Peyer's patch (tissue), 4 donors: Measurements from ENCODE around the gene PSD4.

Experiments
- CTCF ChIP-seq, 6 experiments: fragments of 450-650 bp in 4 of 6; fragments of 200-600 bp in 2 of 6; sonication (generic) in 1 of 6; IDR thresholded peaks; one replicate each; pipeline ENCODE4 v1.5.1; 2017 to 2019; ENCODE audit warnings: antibody characterized with exemption in 6 of 6, mild to moderate bottlenecking in 3 of 6, moderate library complexity in 1 of 6
- POLR2A ChIP-seq, 2 donors: fragments of 450-650 bp; IDR thresholded peaks; one replicate each; pipeline ENCODE4 v1.5.1; 2017; ENCODE audit warnings: antibody characterized with exemption in 2 of 2, mild to moderate bottlenecking in 2 of 2, moderate library complexity in 2 of 2

- TF ChIP-seq POLR2A (IDR thresholded peaks at IDR 0.05) (peak in 1 of 2 donors; percentile 27), CTCF (IDR thresholded peaks at IDR 0.05) (peak in 1 of 6 experiments; percentile 3)
These were observed 6.6 kb downstream of the PSD4 start for GRCh38 chr2:113180131-113180946.
